Measurements from ENCODE around the gene TMEM259. TPM values are rescaled to one million over a fixed set of nuclear protein-coding genes. Genes with fewer than 3 reads are reported as not detected.

Gene TMEM259
- total and polyA plus RNA-seq, 2 of the 13 experiments (the other 11 are each of a cell fraction or from before 2014, with no cell fraction given) = 64.7 to 164 TPM

DNA sequence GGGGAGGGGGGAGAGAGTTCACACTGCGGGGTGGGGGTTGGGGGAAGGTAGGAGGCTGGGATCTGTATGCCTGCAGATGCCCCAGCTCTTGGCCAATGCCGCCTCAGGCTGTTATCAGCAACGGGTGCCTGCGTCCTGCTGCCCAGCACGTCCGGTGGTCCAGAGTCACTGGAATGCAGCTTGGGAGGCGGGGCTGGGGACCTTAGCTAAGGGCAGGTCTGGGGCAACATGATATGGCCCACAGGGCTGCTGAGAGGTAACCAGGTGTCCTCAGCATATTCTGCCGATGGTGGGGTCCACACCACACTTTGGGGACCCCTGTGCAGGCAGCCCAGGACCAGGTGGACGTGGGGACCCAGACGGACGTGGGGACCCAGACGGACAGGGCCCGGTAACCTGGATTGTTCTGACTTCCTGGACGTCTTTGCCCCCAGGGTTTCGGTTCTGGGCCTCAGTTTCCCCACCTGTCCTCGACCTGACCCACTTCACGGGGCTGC lies 45.4 kb upstream of the TMEM259 start (continued):
- TF ChIP-seq ZNF83 (CRISPR knock-in tag; IDR thresholded peaks at IDR 0.05; ENCODE audit: borderline replicate concordance) = peak; percentile 47; the same call in 1 of the 2 replicates
- no peak; the same call in 1 of the 2 replicates for TF ChIP-seq ZNF329 (CRISPR knock-in tag; IDR thresholded peaks at IDR 0.05; ENCODE audit: low read depth)
- no peak; the same call in 1 of the 2 replicates for TF ChIP-seq ARHGAP35 (CRISPR knock-in tag; IDR thresholded peaks at IDR 0.05; ENCODE audit: borderline replicate concordance)
- no peak for TF ChIP-seq ZSCAN29 (CRISPR knock-in tag; conservative IDR thresholded peaks at IDR 0.05)
- TF ChIP-seq MTA1 (CRISPR knock-in tag; IDR thresholded peaks at IDR 0.05; ENCODE audit: borderline replicate concordance) = no peak
- no peak for TF ChIP-seq FOXC1 (CRISPR knock-in tag; IDR thresholded peaks at IDR 0.05; ENCODE audit: borderline replicate concordance)
- no peak for TF ChIP-seq ZBTB8A (CRISPR knock-in tag; IDR thresholded peaks at IDR 0.05; ENCODE audit: borderline replicate concordance, low read depth)
- TF ChIP-seq, protein P1, sequence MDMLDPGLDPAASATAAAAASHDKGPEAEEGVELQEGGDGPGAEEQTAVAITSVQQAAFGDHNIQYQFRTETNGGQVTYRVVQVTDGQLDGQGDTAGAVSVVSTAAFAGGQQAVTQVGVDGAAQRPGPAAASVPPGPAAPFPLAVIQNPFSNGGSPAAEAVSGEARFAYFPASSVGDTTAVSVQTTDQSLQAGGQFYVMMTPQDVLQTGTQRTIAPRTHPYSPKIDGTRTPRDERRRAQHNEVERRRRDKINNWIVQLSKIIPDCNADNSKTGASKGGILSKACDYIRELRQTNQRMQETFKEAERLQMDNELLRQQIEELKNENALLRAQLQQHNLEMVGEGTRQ (IDR thresholded peaks at IDR 0.05; ENCODE audit: low read depth, low read length) = no peak
- TF ChIP-seq, protein P1 (CRISPR knock-in tag; IDR thresholded peaks at IDR 0.05; ENCODE audit: borderline replicate concordance) = no peak
- TF ChIP-seq, protein P2, sequence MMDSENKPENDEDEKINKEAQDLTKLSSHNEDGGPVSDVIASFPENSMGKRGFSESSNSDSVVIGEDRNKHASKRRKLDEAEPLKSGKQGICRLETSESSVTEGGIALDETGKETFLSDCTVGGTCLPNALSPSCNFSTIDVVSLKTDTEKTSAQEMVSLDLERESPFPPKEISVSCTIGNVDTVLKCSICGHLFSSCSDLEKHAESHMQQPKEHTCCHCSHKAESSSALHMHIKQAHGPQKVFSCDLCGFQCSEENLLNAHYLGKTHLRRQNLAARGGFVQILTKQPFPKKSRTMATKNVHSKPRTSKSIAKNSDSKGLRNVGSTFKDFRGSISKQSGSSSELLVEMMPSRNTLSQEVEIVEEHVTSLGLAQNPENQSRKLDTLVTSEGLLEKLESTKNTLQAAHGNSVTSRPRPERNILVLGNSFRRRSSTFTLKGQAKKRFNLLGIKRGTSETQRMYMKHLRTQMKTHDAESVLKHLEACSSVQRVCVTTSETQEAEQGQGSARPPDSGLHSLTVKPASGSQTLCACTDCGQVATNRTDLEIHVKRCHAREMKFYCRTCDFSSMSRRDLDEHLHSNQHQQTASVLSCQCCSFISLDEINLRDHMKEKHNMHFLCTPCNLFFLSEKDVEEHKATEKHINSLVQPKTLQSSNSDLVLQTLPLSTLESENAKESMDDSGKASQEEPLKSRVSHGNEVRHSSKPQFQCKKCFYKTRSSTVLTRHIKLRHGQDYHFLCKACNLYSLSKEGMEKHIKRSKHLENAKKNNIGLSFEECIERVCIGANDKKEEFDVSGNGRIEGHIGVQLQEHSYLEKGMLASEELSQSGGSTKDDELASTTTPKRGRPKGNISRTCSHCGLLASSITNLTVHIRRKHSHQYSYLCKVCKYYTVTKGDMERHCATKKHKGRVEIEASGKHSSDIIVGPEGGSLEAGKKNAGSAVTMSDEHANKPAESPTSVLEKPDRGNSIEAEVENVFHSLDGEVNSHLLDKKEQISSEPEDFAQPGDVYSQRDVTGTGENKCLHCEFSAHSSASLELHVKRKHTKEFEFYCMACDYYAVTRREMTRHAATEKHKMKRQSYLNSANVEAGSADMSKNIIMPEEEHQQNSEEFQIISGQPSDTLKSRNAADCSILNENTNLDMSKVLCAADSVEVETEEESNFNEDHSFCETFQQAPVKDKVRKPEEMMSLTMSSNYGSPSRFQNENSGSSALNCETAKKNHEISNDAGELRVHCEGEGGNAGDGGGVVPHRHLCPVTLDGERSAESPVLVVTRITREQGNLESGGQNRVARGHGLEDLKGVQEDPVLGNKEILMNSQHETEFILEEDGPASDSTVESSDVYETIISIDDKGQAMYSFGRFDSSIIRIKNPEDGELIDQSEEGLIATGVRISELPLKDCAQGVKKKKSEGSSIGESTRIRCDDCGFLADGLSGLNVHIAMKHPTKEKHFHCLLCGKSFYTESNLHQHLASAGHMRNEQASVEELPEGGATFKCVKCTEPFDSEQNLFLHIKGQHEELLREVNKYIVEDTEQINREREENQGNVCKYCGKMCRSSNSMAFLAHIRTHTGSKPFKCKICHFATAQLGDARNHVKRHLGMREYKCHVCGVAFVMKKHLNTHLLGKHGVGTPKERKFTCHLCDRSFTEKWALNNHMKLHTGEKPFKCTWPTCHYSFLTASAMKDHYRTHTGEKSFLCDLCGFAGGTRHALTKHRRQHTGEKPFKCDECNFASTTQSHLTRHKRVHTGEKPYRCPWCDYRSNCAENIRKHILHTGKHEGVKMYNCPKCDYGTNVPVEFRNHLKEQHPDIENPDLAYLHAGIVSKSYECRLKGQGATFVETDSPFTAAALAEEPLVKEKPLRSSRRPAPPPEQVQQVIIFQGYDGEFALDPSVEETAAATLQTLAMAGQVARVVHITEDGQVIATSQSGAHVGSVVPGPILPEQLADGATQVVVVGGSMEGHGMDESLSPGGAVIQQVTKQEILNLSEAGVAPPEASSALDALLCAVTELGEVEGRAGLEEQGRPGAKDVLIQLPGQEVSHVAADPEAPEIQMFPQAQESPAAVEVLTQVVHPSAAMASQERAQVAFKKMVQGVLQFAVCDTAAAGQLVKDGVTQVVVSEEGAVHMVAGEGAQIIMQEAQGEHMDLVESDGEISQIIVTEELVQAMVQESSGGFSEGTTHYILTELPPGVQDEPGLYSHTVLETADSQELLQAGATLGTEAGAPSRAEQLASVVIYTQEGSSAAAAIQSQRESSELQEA (CRISPR knock-in tag; IDR thresholded peaks at IDR 0.05; ENCODE audit: not compliant biosample characterization) = no peak
- no peak for TF ChIP-seq KAT8 (CRISPR knock-in tag; IDR thresholded peaks at IDR 0.05)
- TF ChIP-seq ATRX (CRISPR knock-in tag; IDR thresholded peaks at IDR 0.05; ENCODE audit: borderline replicate concordance) = no peak
- TF ChIP-seq ZNF891 (CRISPR knock-in tag; IDR thresholded peaks at IDR 0.05) = no peak
- no peak for TF ChIP-seq KDM5B (CRISPR knock-in tag; IDR thresholded peaks at IDR 0.05; ENCODE audit: borderline replicate concordance)
- peak; percentile 41 for TF ChIP-seq RBM39 (IDR thresholded peaks at IDR 0.05; ENCODE audit: low read depth, low read length, poor library complexity, severe bottlenecking)
- TF ChIP-seq, protein P3, sequence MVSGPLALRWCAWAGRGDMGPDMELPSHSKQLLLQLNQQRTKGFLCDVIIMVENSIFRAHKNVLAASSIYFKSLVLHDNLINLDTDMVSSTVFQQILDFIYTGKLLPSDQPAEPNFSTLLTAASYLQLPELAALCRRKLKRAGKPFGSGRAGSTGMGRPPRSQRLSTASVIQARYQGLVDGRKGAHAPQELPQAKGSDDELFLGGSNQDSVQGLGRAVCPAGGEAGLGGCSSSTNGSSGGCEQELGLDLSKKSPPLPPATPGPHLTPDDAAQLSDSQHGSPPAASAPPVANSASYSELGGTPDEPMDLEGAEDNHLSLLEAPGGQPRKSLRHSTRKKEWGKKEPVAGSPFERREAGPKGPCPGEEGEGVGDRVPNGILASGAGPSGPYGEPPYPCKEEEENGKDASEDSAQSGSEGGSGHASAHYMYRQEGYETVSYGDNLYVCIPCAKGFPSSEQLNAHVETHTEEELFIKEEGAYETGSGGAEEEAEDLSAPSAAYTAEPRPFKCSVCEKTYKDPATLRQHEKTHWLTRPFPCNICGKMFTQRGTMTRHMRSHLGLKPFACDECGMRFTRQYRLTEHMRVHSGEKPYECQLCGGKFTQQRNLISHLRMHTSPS (CRISPR knock-in tag; IDR thresholded peaks at IDR 0.05; ENCODE audit: low read depth) = peak; percentile 67; the same call in 1 of the 2 replicates
- peak; percentile 20; the same call in 1 of the 2 replicates for TF ChIP-seq SPEN (CRISPR knock-in tag; IDR thresholded peaks at IDR 0.05; ENCODE audit: low read depth)

Data from HepG2 (cell line).